ENCODE measurements around the gene ZNF587.
A peak's percentile ranks its signal among the peaks of the same experiment; 100 is the strongest.
"Not testable (repeated sequence)": the region's sequence is repeated elsewhere in the genome, so short reads cannot be mapped to it uniquely, and the experiment has no call there.

Gene ZNF587

DNA sequence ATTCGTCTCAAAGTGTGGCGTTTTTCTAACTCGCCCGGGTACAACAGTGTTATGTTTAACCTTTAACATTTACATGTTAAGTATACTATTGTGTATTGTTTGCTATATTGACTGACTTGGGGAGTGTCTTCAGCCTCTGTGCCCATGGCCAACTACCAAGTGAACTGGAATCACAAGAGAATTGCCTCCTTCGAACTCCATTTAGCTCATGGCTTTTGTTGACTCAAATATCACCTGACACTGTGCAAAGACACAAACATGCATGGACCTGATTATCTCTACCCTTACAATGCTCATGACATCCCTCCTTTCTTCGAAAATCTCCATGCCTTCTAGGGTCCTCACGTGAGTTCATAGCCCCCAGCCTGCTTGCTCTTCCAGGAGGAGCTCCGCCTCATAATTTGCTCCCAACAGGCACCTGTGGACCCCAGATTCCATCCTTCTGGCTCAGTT is 38.5 kb downstream of the ZNF587 start:
- DNase-seq: no peak

DNA sequence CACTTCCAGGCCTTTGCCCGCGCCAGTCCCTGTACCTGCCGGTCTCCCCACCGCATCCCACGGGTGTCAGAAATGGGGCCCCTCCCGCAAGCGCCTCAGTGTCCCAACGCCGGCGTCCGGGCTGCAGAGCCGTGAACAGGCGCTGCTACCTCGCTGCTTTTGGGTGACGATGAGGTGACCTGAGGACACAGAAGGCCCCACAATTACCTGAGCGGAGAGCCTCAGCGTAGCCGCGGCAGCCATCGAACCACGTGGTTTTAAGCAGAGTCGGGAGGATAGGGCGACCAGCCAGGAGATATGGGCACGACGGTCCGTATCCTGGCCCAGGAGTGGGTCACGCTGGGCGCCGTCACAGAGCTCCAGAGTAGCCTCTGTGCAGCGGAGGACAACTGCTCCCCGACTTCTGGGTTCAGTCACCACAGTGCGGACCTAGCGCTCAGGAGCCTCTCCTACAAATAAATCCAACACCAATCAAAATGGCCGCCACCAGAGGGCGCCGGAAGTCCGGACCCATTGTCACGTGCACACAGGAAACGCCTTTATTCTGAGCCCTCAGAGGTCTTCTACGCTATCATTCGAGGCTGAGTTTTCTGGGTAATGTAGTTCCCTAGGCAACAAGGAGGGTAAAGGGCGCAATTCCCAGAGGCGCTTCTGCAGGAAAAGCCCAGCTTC is 39.0 kb downstream of the ZNF587 start, which contains the start of gene ZNF814:
TSS of gene ZNF814 (minus strand) at position 478 of the 672 bp plus-strand sequence. CDS start at position 243, 235 bp downstream.
- peak; percentile 64 to 89 (median 74) for DNase-seq

DNA sequence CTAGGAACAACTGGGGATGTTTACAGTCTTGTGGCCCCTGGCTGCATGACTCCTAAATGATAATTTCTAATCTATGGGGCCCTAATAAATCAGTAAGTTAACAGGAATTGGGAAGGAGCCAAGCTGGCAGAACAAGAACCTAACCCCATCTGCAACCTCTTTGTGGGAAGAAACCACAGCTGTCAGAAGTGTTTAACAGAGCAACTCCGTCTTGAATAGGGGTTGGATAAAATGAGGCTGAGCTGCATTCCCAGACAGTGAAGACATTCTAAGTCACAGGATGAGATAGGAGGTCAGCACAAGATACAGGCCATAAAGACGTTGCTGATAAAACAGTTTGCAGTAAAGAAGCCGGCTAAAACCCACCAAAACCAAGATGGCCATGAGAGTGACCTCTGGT is 41.0 kb downstream of the ZNF587 start:
- DNase-seq: not testable (repeated sequence)

DNA sequence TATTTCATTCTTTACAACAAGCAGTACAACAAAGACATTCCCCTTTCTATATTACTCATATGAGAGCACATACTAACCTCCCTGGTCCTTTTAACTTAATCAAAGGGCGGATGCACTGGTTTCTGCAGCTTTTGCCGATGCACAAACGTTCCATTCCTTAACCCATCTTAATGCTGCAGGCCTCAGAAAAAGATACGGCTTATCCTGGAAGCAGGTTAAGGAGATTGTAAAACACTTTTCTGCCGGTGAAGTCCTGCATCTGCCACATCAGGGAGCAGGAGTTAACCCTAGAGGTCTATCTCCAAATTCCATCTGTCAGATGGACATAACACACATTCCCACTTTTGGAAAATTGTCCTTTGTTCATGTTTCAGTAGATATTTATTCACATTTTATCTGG is 50.7 kb downstream of the ZNF587 start:
- no peak for DNase-seq

DNA sequence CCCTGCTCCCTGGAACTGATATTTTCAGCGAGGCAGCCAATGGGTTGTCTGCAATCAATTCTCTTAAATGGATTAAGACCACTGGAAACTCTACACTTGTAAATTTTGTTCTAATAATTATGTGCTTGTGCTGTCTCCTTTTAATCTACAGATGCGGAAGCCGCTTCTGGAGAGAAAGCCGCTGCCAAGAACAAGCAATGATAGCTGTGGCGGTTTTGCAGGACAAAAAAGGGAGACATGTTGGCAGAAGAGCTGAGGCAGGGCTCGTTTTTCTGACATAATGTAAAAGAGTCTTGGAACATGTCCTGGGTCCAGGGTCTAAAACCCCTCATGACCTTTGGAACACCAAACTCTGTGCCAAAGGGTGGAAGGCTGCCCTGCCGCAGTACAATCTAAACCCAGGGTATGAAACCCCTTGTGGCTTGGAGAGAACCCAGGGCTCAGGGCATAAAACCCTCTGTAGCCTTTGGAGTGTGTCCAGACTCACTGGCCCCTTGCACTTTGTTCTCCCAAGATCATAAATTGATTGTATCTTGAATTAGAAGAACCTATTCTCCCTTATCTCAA is 54.0 kb downstream of the ZNF587 start:
- DNase-seq: no peak

DNA sequence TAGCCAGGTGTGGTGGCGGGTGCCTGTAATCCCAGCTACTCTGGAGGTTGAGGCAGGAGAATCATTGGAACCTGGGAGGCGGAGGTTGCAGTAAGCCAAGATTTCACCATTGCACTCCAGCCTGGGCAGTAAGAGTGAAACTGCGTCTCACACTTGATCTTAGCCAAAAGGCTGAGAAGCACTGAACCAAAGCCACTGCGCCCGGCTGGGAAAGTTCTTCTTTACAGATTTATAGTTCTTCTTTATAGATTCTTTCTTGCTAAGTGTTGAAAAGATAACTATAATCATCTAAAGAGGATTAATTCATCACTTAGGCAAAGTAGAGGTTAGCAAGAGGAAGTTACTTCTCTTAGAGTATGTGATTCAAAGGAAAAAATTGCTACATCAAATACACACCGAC is 55.6 kb downstream of the ZNF587 start:
- no peak for DNase-seq

DNA sequence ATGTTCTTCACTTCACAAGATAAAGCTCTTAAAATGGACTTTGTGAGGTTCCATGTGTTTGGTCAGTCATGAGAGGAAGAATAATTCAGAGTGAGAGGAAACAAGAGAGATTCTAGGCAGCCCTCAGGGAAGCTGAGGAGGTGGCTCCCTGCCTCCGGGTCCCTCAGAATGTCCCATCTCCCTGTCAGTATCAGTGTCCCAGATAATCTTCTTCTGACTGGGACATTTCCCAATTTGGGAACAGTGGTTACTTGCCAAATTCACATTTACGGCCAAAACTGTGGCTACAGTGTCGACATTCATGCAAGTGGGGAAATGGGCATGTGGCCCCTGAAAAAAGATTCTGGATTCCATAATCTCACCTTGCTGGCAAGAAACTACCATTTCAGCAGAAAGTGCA is 57.7 kb downstream of the ZNF587 start:
- no peak for DNase-seq

DNA sequence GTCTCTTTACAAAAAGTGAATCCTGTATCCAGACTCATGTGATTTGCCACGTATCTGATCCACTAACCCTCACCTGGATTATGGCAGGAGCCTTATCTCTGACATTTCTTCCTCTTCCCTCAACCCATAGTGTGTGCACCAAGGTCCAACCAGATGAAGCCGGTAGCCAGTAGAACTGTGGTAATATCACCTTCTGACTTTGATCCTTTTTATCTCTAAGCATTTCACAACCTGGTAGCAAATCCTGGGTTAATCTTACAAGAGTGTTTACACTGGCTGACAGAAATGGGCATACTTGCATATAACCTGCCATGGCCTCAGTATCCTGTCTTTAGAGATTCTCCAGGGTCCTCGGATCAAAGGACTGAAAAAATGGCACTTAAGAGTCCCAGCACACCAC is 64.9 kb downstream of the ZNF587 start:
- DNase-seq: no peak
